Panc1 (cell line): ENCODE results near the gene CAD.

Experiments used
- POLR2AphosphoS5 ChIP-seq: IDR thresholded peaks from 2 replicates; pipeline ENCODE4 v1.6.1; 2012; ENCODE audit warnings: mild to moderate bottlenecking, low read depth, low read length, moderate library complexity
- REST ChIP-seq, 2 experiments: IDR thresholded peaks; 2 replicates each; pipeline ENCODE4 v1.6.1; 2011 to 2012; ENCODE audit warnings: low read depth in 2 of 2, control low read depth in 1 of 2, low read length in 1 of 2, mild to moderate bottlenecking in 1 of 2, moderate library complexity in 1 of 2; ENCODE audit not compliant: insufficient read depth in 1 of 2
- SIN3A ChIP-seq: IDR thresholded peaks from 2 replicates; pipeline ENCODE4 v1.6.1; 2012; ENCODE audit warnings: low read depth, mild to moderate bottlenecking, low read length, moderate library complexity, borderline replicate concordance; ENCODE audit not compliant: insufficient read depth
- TCF7L2 ChIP-seq: IDR thresholded peaks from 2 replicates; pipeline ENCODE4 v1.6.1; 2011; ENCODE audit warnings: mild to moderate bottlenecking, low read depth, low read length, inconsistent platforms
- TF ChIP-seq, protein P1 (sequence below): fragments of 450-650 bp; IDR thresholded peaks from 2 replicates; pipeline ENCODE4 v1.5.1; 2017; ENCODE audit warnings: mild to moderate bottlenecking

DNA sequence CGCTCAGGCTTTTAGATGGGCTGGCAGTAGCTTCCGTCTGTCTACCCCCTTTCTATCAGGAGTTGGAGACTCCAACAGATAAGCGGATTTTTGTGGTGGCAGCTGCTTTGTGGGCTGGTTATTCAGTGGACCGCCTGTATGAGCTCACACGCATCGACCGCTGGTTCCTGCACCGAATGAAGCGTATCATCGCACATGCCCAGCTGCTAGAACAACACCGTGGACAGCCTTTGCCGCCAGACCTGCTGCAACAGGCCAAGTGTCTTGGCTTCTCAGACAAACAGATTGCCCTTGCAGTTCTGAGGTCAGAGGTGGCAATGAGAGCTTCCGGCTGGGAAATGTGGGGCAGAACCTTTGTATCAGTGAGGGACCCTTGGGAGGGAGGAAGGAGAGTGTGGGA lies 14.8 kb downstream of the CAD start:
- TF ChIP-seq, protein P1, sequence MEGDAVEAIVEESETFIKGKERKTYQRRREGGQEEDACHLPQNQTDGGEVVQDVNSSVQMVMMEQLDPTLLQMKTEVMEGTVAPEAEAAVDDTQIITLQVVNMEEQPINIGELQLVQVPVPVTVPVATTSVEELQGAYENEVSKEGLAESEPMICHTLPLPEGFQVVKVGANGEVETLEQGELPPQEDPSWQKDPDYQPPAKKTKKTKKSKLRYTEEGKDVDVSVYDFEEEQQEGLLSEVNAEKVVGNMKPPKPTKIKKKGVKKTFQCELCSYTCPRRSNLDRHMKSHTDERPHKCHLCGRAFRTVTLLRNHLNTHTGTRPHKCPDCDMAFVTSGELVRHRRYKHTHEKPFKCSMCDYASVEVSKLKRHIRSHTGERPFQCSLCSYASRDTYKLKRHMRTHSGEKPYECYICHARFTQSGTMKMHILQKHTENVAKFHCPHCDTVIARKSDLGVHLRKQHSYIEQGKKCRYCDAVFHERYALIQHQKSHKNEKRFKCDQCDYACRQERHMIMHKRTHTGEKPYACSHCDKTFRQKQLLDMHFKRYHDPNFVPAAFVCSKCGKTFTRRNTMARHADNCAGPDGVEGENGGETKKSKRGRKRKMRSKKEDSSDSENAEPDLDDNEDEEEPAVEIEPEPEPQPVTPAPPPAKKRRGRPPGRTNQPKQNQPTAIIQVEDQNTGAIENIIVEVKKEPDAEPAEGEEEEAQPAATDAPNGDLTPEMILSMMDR, result no peak
- no peak for TF ChIP-seq REST (IDR thresholded peaks at IDR 0.05; ENCODE audit: insufficient read depth in 1 of 2, low read depth in 2 of 2, low read length in 1 of 2)
- TF ChIP-seq POLR2AphosphoS5, result no peak
- no peak for TF ChIP-seq TCF7L2
- no peak for TF ChIP-seq SIN3A
